HuH-7.5 (cell line): ENCODE measurements around the gene DCDC1.
"Not testable (repeated sequence)": the region's sequence is repeated elsewhere in the genome, so short reads cannot be mapped to it uniquely, and the experiment has no call there.

Source experiments
- DNase-seq: peaks from one replicate; pipeline ENCODE4 v3.0.0; 2011; ENCODE audit warnings: low spot score

DCDC1 gene

DNA sequence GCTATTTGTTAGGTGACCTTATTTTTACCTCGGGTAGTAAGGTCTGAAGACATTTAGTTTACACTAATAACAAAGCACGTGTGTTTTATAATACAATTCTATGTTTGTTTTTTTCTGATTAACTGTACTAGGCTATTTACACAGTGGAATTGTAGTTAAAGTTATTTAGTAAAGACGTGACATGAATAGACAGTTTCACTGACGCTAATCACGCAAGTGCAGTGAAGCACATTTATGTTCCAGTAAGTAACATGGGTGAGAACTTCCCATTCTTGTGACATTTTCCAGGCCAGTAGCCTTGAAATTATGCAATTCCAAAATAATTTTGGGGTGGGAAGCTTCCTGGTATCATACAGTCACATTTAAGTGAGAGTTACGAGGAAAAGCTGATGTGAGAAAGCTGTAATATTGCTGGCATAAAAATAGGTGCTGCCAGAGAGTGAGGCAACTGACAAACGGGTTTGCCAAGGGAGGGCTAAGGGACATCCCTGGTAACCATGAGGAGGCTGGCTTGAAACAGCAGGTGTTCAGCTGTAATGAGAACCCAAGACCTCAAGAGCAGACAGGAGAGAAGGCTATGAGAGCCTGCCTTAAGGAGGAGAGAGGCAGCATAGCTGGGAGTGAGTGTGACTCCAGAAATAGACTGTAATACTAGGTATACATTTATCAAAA lies 378.8 kb downstream of the DCDC1 start:
- no peak for DNase-seq

DNA sequence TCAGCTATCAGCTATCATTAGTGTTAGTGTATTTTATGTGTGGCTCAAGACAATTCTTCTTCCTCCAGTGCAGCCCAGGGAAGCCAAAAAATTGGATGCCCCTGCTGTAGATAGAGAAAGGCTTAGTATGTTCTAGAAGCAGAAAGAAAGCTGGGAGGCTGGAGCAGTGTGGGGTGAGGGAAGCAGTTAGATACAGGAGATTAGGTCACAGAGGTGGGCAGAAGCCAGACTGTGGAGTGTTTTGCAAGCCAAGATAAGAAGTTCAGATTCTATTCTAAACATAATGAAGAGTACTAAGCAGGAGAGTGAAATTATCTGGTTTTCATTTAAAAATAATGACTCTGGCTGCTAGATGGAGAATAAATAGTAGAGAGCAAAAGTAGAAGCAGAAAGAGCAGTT lies 381.7 kb downstream of the DCDC1 start:
- DNase-seq: no peak

DNA sequence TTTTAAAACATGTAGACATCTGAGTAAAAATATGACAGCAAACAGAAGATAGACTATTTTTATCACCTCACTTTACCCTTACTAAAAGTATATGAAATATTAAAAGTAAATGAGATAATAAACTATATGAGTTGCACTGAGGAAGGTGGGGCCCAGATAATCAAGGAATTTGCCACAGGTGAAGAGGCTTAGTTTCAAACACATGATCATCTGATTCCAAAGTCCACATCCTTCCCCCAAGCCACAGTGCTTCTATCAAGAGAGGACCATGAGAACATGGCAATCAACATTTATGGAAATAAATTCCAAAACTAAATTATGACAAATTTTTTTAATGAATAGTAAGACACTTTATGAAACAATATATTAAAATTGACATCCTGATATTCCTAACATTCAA lies 384.0 kb downstream of the DCDC1 start:
- DNase-seq: no peak

DNA sequence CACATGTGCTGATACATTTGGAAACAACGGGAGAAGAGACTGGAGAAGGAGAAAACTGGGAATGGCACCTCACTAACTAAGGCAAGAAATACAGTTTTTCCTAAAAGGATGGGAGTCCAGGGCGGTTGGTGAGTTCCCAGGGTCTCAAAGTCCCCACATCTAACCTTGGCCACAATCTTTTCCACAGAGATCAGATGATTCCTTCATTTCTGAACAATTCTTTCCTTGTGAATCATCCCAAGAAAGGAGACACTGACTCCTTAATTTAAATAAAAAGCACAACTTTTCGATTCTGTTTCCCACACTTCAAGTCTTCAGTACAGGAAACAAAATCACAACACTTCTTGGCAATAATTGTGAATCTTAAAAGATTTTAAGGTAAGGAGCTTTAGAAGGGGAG lies 384.7 kb downstream of the DCDC1 start:
- no peak for DNase-seq

DNA sequence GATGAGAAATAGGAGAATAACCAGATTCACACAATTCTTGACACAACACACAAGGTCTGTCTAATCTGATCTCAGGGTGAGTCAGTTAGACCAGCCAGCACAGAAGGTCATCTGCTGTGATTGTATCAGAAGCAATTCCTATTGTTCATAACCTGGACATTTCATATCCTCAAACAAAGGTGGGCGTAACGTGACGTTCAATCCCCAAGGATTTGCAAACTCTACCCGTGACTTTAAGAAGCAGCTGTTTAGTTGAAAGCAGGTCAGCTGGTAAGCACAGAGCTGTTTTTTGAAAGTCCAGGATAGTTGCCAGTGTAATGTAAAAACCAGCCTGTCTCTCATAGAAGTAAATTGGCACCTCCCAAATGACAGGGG lies 385.1 kb downstream of the DCDC1 start:
- no peak for DNase-seq

DNA sequence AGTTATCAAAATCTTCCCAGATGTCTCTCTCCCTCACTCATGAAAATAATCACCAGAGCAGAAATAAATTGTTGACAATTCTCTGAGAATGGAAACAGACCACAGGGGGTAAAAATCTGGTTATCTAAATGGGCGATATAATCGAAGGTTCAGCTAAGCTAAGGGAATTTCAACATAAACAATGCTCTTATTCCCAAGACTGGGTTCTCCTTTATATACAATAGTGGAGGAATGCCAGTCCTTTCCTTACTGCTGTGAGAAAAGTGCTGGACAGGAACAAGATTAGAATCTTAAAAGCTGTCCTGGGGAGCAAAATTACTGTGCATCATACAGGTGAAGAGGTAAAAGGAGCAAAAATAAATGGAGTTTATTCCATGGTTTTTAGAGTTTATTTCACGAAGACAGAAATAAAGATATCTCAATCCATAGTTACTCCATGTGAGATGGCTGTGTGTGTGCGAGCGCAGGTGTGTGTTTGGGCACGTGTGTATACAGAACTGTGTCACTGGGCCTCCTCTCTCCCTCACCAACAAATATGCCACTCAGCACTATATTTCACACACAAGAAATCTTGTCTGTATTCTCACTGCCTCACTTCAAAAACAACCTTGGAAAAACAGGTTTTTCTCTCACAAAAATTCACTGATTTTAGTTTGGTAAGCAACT lies 385.6 kb downstream of the DCDC1 start:
- no peak for DNase-seq

DNA sequence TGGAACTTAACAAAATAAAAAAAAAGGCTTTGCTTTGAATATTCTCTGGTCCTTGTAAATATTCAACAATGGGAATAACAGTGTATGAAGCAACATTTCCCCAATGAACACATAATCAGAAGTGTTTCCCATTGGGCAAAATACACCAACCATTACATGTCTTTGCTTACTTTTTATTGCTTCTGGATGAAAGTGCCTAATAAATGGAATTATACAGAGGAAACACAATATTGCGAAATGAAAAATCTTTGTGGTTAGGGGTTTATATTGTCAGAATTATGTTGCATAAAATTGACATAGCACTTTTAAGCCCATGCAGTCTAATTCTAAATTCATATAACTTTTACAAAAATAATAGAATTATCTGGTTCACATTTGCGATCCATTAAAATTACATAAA lies 386.4 kb downstream of the DCDC1 start:
- no peak for DNase-seq

DNA sequence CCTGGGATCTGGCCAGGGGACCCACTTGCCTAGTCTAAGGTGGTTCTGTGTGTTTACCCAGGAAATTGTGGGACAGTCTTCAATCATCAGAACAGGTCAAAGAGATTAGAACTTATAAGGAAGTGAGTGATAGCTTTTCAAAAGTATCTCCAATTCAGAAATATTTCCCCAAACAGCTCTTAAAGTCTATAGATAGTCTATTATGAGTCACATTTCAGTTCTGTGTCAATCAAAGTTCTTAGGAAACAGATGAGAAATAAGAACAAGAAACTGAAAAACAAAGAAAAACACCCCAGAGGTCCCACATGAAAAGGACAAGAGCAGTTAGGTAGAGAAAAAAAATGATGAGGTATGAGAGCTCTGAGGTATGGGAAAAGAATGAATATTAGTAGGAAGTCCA lies 402.0 kb downstream of the DCDC1 start:
- no peak for DNase-seq

DNA sequence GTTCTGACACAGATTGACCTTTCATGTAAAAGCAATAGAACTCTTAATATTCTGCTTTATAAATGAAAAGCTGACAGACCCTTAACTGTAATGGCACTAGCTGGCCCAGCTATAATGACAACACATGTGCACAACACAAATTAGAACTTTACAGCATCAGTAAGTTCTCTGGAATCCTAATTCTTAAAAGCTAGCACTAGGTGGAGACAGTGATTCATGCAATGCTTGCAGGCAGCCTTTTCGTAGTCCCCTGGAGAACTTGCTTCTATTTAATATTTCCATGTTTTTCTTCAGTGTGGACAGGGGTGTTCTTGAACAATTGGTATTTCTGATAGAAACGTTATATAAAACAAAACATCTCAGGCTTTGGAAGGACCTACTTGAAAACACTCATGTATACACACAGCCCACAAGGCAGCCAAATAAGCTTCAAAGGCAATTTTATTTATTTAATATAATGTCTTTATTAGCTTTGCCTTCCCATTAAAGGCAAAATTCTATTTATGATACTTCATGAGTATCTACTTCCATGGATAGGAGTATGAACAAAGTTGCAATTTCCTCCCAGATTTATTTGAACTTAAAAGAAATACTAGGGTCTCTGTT lies 409.0 kb downstream of the DCDC1 start:
- peak; percentile 20 for DNase-seq

DNA sequence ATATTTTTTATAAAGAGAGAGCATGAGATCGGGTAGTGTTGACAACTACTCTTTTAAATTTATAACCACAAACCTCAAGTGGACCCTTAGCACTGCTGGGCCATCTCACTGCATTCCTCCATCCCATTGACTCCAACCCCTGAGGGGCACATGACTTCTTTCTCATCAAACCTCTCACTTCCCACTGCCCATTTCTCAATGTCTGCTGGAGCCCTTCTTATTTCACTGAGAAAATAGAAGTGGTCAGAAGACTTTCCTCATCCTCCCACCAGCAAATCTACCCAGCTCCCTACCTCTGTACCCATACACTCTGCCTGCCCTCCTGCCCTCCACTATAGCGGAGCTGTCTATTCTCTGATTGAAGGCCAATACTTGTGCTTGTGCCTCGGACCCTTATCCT lies 412.8 kb downstream of the DCDC1 start:
- DNase-seq: no peak

DNA sequence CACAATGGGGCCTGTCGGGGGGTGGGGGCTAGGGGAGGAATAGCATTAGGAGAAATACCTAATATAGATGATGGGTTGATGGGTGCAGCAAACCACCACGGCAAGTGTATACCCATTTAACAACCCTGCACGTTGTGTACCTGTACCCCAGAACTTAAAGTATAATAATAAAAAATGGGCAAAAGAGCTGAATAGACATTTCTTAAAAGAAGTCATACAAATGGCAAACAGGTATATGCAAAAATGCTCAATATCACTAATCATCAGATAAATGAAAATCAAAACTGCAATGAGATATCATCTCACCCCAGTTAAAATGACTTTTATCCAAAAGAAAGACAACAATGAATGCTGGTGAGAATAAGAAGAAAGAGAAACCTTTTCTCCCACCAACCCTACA lies 419.7 kb downstream of the DCDC1 start:
- DNase-seq: no peak

DNA sequence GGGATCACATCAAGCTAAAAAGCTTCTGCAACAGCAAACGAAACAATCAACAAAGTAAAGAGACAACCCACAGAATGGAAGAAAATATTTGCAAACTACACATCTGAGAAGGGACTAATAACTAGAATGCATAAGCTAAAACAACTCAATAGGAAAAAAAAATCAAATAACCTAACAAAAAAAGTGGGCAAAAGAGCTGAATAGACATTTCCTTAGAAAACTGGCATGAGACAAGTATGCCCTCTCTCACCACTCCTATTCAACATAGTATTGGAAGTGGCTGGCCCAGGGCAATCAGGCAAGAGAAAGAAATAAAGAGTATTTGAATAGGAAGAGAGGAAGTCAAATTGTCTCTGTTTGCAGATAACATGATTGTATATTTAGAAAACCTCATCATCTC lies 421.8 kb downstream of the DCDC1 start:
- not testable (repeated sequence) for DNase-seq

DNA sequence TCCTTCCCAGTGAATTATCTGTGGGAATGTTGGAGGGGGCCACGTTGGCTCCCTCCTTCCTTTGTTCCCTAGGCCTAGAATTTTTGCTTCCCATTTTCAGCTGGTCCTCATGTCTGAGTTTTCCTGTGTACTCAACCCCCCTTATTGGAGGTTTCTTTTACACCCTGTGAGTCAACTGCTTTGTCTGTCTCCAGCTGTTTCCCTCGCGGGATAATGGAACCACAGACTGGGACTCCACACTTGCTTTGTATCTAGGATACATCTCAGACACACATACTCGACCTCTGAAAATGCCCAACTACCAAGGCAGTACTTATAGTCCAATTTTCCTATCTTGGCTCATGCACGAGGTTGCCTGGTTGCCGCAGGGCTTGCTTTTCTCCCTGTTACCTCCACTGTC lies 430.7 kb downstream of the DCDC1 start:
- DNase-seq: no peak

DNA sequence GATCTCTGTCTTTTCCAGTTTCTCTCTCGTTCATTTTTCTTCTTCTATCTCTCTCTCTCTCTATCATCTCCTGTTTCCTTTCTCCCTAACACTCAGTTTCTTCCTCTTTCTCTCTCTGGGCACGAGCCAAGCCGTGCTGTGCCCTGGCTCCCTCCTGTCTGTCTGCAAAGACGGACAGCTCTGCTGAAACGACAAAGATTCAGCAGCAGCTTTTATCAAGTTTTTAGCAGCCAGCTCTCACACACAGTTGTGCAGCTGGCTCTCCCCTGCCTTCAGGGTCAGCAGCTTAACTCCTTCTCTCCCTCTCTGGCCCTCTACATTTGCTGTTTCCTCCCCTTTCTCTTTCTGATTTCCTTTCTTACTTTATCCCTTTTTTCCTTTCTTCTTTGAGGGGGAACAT lies 431.4 kb downstream of the DCDC1 start:
- DNase-seq: no peak

DNA sequence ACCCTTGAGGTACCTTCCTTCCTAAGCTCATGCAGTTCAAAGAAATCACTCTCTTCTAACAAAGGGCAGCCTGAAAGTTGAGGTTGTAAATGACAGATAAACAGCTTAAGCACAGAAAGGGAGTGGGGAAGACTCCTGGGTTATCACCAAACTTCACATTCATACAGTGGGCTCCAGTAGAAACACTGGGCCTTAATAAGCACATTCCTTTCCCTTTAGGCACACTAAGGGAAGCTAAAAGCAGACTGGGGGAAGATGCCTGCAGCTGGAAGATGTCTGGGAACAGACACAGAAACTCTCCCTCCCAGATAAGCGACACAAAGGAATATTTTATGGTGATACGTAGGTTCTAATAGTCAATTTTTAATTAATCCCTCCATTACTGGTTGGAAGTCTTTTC lies 433.0 kb downstream of the DCDC1 start:
- DNase-seq: no peak

DNA sequence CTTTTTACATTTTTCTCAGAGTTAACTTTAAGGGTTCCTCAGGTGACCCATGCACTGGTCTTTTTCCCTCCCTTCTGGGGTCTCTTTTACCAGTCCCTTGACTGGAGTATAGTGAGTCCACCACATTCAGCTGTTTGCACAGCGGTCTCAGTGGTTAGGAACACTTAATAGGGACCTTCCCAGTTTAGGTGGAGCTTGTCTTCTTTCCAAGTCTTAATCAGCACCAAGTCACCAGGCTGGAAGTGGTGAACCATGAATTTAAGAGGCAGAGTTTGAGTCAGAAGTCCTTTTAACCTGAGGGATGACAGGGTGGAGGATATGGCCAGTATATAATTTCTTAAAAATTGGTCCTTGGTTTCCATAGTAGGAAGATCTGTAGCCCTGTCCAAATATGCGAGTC lies 433.7 kb downstream of the DCDC1 start:
- no peak for DNase-seq

DNA sequence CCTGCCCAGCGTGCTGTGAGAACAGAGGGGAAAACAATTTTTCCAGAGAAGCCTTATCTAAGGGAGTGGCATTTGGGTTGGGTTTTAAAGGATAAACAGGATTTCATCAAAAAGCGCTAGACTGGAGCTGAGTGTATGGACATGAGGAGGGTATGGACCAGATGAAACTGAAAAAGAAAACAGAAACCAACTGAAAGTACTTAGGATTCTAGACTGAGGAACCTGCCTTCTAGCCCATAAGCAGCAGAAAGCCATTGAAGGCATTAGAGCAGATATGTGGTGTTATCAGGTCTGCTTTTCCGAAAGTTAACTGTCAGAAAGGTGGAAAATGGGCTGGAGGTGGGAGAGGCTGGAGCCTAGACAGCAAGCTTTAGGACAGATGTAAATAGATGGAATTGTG lies 443.4 kb downstream of the DCDC1 start:
- no peak for DNase-seq

DNA sequence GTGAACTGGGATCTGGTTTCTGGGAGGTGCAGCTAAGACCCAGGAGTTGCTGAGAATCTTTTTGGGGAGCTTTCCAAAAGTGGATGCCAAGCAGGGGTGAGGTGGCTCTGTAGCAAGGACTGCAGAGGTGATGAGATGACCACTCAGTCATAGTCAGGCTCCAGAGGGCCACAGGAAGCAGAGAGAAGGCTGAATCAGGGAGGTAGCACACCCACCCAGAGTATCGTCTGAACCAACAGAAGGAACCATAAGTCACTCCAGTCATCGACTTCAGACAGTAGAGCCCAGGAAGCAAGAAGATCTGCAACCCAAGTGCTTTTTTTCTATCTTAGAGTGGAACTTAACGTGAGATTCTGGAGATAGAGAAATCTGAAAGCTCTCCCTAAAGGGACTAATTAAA lies 447.7 kb downstream of the DCDC1 start:
- DNase-seq: no peak

DNA sequence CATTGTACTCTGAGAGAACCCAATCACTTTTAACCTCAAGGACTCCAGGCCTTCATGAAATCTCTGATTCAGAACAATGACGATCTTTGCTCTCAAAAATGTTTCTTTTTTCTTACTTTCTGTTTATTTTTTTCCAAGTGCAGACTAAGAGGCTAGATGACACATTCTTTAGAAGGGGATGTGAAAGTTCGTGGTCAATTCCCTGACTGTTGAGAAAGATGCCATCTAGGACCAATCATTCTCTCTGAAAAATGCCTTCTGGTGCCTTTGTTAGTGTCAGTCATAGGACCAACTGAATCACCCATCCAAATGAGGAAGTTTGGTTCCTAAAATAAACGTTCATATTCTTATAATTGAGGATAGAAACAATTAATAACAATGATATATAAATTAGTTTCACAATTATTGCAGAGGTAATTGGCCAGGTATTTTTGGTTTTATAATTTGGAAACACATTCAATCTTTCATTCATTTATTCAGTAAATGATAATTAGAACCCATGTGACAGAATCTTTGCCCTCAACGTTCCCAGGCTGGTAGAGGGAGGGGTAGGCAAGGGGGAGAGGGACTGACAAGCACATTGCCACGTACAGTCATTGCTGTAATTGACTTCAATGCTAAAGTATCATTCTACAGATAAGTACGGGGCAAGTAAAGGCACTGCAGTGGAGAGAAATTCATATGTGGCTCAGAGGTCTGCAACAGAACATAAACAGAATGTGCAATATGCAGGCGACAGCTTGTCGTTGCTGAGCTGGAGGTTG lies 450.0 kb downstream of the DCDC1 start:
- DNase-seq: no peak

DNA sequence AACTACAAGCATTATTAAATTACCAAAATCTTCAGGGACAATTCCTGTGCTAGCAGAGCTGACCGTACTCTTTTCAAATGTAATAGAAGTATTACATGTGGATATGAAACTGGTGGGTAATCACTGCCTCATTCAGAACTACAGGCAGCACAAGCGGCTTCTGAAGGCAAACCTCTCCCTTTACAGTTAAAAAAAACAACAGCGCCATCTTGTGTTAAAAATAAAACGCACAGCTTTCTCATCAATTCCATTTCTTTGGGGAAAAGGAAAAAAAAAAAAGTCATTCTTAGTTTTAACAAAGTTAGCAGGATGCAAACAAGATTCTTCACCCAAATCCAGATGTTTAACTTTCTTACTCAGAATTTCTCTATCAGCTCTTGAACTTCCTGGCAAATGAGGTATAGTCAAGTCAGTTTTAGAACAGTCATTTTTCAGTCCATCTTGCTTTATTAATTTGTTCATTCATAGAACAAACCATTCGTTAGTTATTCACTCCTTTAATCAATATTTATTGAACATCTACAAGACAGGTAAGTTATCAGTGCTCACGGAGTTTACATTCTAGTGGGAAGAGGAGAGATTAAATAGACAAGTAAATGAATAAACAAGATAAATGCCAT lies 451.6 kb downstream of the DCDC1 start:
- DNase-seq: peak; percentile 8

DNA sequence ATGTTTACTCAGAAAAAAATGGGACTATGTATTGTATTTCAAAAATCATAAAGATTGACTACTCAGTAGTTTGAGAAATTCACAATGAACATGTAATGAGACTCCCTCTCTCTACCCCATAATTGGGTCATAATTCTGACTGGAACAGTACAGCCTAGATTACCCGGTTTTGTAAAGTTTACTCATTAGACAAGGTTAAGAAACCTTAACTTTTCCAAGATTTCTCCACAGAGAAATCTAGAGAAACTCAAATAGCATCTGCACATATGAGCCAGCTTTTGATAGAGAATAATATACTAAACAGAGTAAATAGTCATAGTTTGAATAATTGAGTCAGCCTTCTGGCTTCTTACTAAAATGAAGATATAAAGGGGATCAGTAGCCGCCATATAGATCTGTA lies 452.3 kb downstream of the DCDC1 start:
- no peak for DNase-seq

DNA sequence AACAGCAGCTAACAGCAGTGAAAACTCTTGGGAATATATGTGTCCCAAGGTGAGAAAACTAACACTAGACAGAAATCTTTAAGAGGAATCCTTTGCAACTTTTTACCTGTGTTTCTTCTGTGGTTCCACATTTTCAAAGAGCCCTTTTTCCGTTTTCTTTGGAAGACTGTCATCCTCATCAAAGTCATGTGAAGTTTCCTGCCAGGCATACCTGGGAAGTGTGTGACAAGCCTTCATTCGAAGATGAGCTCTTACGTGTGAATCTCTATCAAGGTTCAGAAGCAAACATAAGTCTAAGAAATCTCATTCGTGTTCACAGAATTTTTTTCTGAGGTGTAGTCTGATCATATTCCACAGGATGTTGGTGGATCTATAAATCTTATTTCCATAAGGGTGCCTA lies 452.8 kb downstream of the DCDC1 start:
- DNase-seq: no peak
